ENCODE results near the gene ALDH3B1.

DNA sequence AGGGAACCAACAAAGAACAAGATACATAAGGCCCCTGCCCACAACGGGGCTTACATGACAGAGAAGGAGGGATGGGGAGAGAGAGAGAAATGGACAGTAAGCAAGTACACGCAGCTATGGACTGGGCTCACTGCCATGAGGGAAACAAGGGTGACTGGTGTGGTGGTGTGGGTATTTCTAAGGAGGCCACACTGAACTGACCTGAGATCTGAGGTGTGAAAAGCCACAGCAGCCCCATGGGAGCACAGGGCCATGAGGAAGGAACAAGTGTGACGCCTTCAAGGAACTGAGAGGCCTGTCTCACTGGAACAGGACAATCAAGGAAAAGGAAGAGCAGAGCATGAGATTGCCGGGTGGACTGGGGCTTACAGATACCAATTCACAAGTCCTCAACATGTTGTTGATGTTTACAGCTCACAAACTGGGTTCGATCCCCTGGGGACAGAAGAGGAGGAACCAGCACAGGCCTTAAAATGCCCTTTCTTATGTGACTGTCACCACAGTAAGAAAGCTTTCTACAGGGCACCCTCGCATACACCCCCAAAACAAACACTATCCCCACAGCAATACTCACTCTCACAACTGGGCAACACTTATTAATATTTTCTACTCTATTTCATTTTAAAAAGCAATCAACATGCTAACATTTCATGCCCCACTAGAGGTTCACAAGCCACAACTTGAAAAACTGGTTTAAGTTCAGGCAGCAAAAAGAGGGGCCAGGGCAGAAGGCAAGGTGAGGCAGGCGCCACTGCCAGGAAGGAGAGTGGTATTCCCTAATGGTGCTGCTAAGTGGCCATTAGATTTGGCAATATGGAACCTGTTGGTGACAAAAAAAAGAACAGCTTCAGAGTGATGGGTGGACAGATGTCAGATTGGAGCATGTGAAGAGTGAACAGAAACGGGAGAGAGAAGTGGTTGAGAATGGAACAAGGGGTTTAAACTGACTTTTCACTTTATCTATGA, 67.8 kb downstream of the ALDH3B1 start:
- TF ChIP-seq, protein P1, sequence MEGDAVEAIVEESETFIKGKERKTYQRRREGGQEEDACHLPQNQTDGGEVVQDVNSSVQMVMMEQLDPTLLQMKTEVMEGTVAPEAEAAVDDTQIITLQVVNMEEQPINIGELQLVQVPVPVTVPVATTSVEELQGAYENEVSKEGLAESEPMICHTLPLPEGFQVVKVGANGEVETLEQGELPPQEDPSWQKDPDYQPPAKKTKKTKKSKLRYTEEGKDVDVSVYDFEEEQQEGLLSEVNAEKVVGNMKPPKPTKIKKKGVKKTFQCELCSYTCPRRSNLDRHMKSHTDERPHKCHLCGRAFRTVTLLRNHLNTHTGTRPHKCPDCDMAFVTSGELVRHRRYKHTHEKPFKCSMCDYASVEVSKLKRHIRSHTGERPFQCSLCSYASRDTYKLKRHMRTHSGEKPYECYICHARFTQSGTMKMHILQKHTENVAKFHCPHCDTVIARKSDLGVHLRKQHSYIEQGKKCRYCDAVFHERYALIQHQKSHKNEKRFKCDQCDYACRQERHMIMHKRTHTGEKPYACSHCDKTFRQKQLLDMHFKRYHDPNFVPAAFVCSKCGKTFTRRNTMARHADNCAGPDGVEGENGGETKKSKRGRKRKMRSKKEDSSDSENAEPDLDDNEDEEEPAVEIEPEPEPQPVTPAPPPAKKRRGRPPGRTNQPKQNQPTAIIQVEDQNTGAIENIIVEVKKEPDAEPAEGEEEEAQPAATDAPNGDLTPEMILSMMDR (IDR thresholded peaks at IDR 0.05): peak in 3 of 6 experiments; percentile 5 to 30 (median 18)
- TF ChIP-seq POLR2A (IDR thresholded peaks at IDR 0.05): no peak
